H9 (cell line): ENCODE data around the gene PHGDH. TPM values are rescaled to one million over a fixed set of nuclear protein-coding genes. Genes with fewer than 3 reads are reported as not detected.

Source experiments
- DNase-seq: peaks from one replicate; pipeline ENCODE4 v3.0.0-alpha.2; 2017
- H2AFZ ChIP-seq: one replicate; pipeline ENCODE4 v1.6.1; 2013; ENCODE audit warnings: mild to moderate bottlenecking, low read length, control low read depth, moderate library complexity
- H2AK5ac ChIP-seq: 2 replicates; pipeline ENCODE4 v1.6.1; 2013; ENCODE audit warnings: low read length, control low read depth, mixed read lengths; ENCODE audit not compliant: insufficient read length
- H2BK120ac ChIP-seq: one replicate; pipeline ENCODE4 v1.6.1; 2013; ENCODE audit warnings: low read depth, mild to moderate bottlenecking, low read length, control low read depth, inconsistent platforms; ENCODE audit not compliant: poor library complexity, severe bottlenecking
- H2BK12ac ChIP-seq: 2 replicates; pipeline ENCODE4 v1.6.1; 2013; ENCODE audit warnings: low read length, control low read depth, mixed read lengths, low read depth; ENCODE audit not compliant: insufficient read length
- H2BK15ac ChIP-seq: 2 replicates; pipeline ENCODE4 v1.6.1; 2013; ENCODE audit warnings: low read depth, low read length, control low read depth
- H2BK20ac ChIP-seq: one replicate; pipeline ENCODE4 v1.6.1; 2013; ENCODE audit warnings: low read depth, mild to moderate bottlenecking, low read length, control low read depth, inconsistent platforms; ENCODE audit not compliant: poor library complexity, severe bottlenecking
- H2BK5ac ChIP-seq: 2 replicates; pipeline ENCODE4 v1.6.1; 2013; ENCODE audit warnings: low read length, control low read depth, mixed read lengths; ENCODE audit not compliant: insufficient read length
- H3K14ac ChIP-seq: 2 replicates; pipeline ENCODE4 v1.6.1; 2013; ENCODE audit warnings: low read length, control low read depth; ENCODE audit not compliant: insufficient read depth
- H3K18ac ChIP-seq: 2 replicates; pipeline ENCODE4 v1.6.1; 2013; ENCODE audit warnings: low read depth, mild to moderate bottlenecking, mixed read lengths, low read length, control low read depth; ENCODE audit not compliant: insufficient read length
- H3K23ac ChIP-seq: 2 replicates; pipeline ENCODE4 v1.6.1; 2013; ENCODE audit warnings: low read length, control low read depth, mixed read lengths, low read depth; ENCODE audit not compliant: insufficient read length
- H3K23me2 ChIP-seq: 2 replicates; pipeline ENCODE4 v1.6.1; 2013; ENCODE audit warnings: low read depth, mild to moderate bottlenecking, mixed read lengths, low read length, control low read depth; ENCODE audit not compliant: insufficient read length, poor library complexity, severe bottlenecking
- H3K27ac ChIP-seq: 2 replicates; pipeline ENCODE4 v1.5.1; 2013; ENCODE audit warnings: low read length, control low read depth, mixed read lengths, low read depth; ENCODE audit not compliant: insufficient read length
- H3K27me3 ChIP-seq: 2 replicates; pipeline ENCODE4 v1.6.1; 2013; ENCODE audit warnings: low read length, control low read depth, inconsistent platforms; ENCODE audit not compliant: insufficient read depth
- H3K4ac ChIP-seq: 2 replicates; pipeline ENCODE4 v1.6.1; 2013; ENCODE audit warnings: low read depth, mild to moderate bottlenecking, control low read depth, inconsistent platforms, low read length, moderate library complexity
- H3K4me1 ChIP-seq: 2 replicates; pipeline ENCODE4 v1.6.1; 2013; ENCODE audit warnings: low read length, control low read depth, inconsistent platforms; ENCODE audit not compliant: insufficient read depth
- H3K4me2 ChIP-seq: 2 replicates; pipeline ENCODE4 v1.6.1; 2013; ENCODE audit warnings: low read length, control low read depth, mixed read lengths; ENCODE audit not compliant: insufficient read length, insufficient read depth
- H3K56ac ChIP-seq: 2 replicates; pipeline ENCODE4 v1.6.1; 2013; ENCODE audit warnings: low read depth, mild to moderate bottlenecking, mixed read lengths, low read length, control low read depth; ENCODE audit not compliant: insufficient read length
- H3K79me1 ChIP-seq: 2 replicates; pipeline ENCODE4 v1.6.1; 2013; ENCODE audit warnings: low read depth, mild to moderate bottlenecking, moderate library complexity, low read length, control low read depth, inconsistent platforms; ENCODE audit not compliant: insufficient read depth, poor library complexity, severe bottlenecking
- H3K79me2 ChIP-seq: 2 replicates; pipeline ENCODE4 v1.6.1; 2013; ENCODE audit warnings: low read length, control low read depth, inconsistent platforms; ENCODE audit not compliant: insufficient read depth
- H3K9ac ChIP-seq: 2 replicates; pipeline ENCODE4 v1.6.1; 2013; ENCODE audit warnings: low read length, control low read depth, mixed read lengths; ENCODE audit not compliant: insufficient read length; ENCODE audit errors: extremely low read depth
- H3K9me3 ChIP-seq: one replicate; pipeline ENCODE4 v1.6.1; 2013; ENCODE audit warnings: low read depth, low read length, inconsistent platforms; ENCODE audit not compliant: control insufficient read depth
- H3T11ph ChIP-seq: one replicate; pipeline ENCODE4 v1.6.1; 2013; ENCODE audit warnings: mild to moderate bottlenecking, low read length, control low read depth, inconsistent platforms
- H4K20me1 ChIP-seq: one replicate; pipeline ENCODE4 v1.6.1; 2013; ENCODE audit not compliant: control insufficient read depth, insufficient read length, insufficient read depth
- H4K5ac ChIP-seq: 2 replicates; pipeline ENCODE4 v1.6.1; 2013; ENCODE audit warnings: low read depth, mild to moderate bottlenecking, mixed read lengths, low read length, control low read depth; ENCODE audit not compliant: insufficient read length
- H4K8ac ChIP-seq: replicated peaks from 2 replicates; pipeline ENCODE4 v1.6.1; 2013; ENCODE audit warnings: low read length, control low read depth, mixed read lengths, low read depth; ENCODE audit not compliant: insufficient read length
- H4K91ac ChIP-seq: 2 replicates; pipeline ENCODE4 v1.6.1; 2013; ENCODE audit warnings: low read depth, mild to moderate bottlenecking, moderate library complexity, mixed read lengths, low read length, control low read depth; ENCODE audit not compliant: insufficient read length
- H3K27ac Mint-ChIP-seq, 3 experiments: 2 replicates in 2 of 3; 3 replicates in 1 of 3; pipeline ENCODE4 v1.8.0; 2020 to 2021; ENCODE audit warnings: mixed read lengths in 3 of 3, mild to moderate bottlenecking in 1 of 3, moderate library complexity in 1 of 3
- H3K27me3 Mint-ChIP-seq: 2 replicates; pipeline ENCODE4 v1.8.0; 2021; ENCODE audit warnings: low read depth, mild to moderate bottlenecking, moderate library complexity, mixed read lengths
- H3K36me3 Mint-ChIP-seq, 3 experiments: 2 replicates in 2 of 3; 3 replicates in 1 of 3; pipeline ENCODE4 v1.8.0; 2020 to 2021; ENCODE audit warnings: low read depth in 3 of 3, mixed read lengths in 3 of 3; ENCODE audit not compliant: insufficient read depth in 1 of 3
- H3K4me1 Mint-ChIP-seq, 2 experiments: 2 replicates each; pipeline ENCODE4 v1.8.0; 2020; ENCODE audit warnings: mixed read lengths in 2 of 2
- H3K4me3 Mint-ChIP-seq, 2 experiments: 2 replicates in 1 of 2; 3 replicates in 1 of 2; pipeline ENCODE4 v1.8.0; 2020 to 2021; ENCODE audit warnings: mild to moderate bottlenecking in 2 of 2, mixed read lengths in 2 of 2, moderate library complexity in 1 of 2
- H3K9me3 Mint-ChIP-seq, 2 experiments: 2 replicates in 1 of 2; 3 replicates in 1 of 2; pipeline ENCODE4 v1.8.0; 2020; ENCODE audit warnings: mild to moderate bottlenecking in 2 of 2, mixed read lengths in 2 of 2, moderate library complexity in 1 of 2
- CTCF ChIP-seq: fragments of 200-600 bp; sonication (generic); conservative IDR thresholded peaks from 3 replicates; pipeline ENCODE4 v1.8.0; 2021; ENCODE audit warnings: antibody characterized with exemption, mild to moderate bottlenecking
- WGBS: extraction: QIAGEN DNeasy Blood & Tissue Kit; methylation state at CpG from one replicate; pipeline ENCODE4 v1.1.7; 2013; ENCODE audit warnings: missing lambda C conversion rate, low lambda C conversion rate, mixed read lengths; ENCODE audit not compliant: insufficient read length; ENCODE audit errors: extremely low coverage; 5-methylcytosine and 5-hydroxymethylcytosine counted together
- total RNA-seq: library from RNA; stranded (reverse); gene quantifications from 2 replicates; pipeline ENCODE4 v1.2.1, GENCODE V29; 2021

The PHGDH gene
- total RNA-seq, 1 experiment from 2014 or later: 458 TPM

- Histone ChIP-seq H3K4ac (no peak overlapping the region), H4K91ac (no peak overlapping the region), H4K5ac (no peak overlapping the region), H2BK120ac (no peak overlapping the region), H3K23ac (no peak overlapping the region), H3K9ac (no peak overlapping the region), H3K79me2 (no peaks in the 10 kb centered on the region), H3K56ac (no peak overlapping the region), H3K27me3 (no peaks in the 10 kb centered on the region), H3K27ac (no peak overlapping the region), H3K4me1 (no peaks in the 10 kb centered on the region), H4K20me1 (no peaks in the 10 kb centered on the region), H3T11ph (no peak overlapping the region), H2BK12ac (no peak overlapping the region), H3K14ac (no peak overlapping the region), H2AFZ (no peak overlapping the region), H3K79me1 (no peaks in the 10 kb centered on the region), H3K9me3 (no peaks in the 10 kb centered on the region), H2BK5ac (no peak overlapping the region), H3K18ac (no peak overlapping the region), H3K4me2 (no peak overlapping the region), H4K8ac (no peak overlapping the region), H2BK15ac (no peak overlapping the region), H2AK5ac (no peak overlapping the region), H3K23me2 (no peaks in the 10 kb centered on the region), H2BK20ac (no peak overlapping the region)
- H3K4me3 Mint-ChIP-seq: no peak overlapping the region
- H3K9me3 Mint-ChIP-seq: no peaks in the 10 kb centered on the region
- peaks cover 7% of the 10 kb centered on the region for H3K27me3 Mint-ChIP-seq
- no peaks in the 10 kb centered on the region for H3K36me3 Mint-ChIP-seq
- TF ChIP-seq CTCF: no peak
- no peak for DNase-seq
- no peak overlapping the region for H3K27ac Mint-ChIP-seq
- WGBS: no CpG with 5 or more reads among the region's 3 CpGs
- 0 out of 4 replicates have a peak, but pooled peaks cover 2% of the 10 kb centered on the region in 2 experiments for H3K4me1 Mint-ChIP-seq
Measured at GRCh38 chr1:119758584-119758983, 46.9 kb downstream of the PHGDH start.
